ENCODE measurements around the gene OSER1.
A peak's percentile ranks its signal among the peaks of the same experiment; 100 is the strongest.

OSER1 gene

GRCh38 chr20:44223721-44224120, 13.2 kb upstream of the OSER1 start:
- no peak for DNase-seq

- no peak for DNase-seq
These were observed 12.2 kb upstream of the OSER1 start for GRCh38 chr20:44222633-44223368.

- DNase-seq = no peak
These were observed 11.5 kb upstream of the OSER1 start for GRCh38 chr20:44222027-44222426.

- DNase-seq = no peak
These were observed 10.9 kb upstream of the OSER1 start for GRCh38 chr20:44221368-44221954.

GRCh38 chr20:44219791-44220190, 9.2 kb upstream of the OSER1 start:
- DNase-seq = no peak

- DNase-seq = no peak
These were observed 8.7 kb upstream of the OSER1 start for GRCh38 chr20:44219170-44219730.

- DNase-seq = no peak
These were observed 7.9 kb upstream of the OSER1 start for GRCh38 chr20:44218446-44218845.

GRCh38 chr20:44217342-44218092, 6.9 kb upstream of the OSER1 start:
- peak; percentile 61 for DNase-seq

GRCh38 chr20:44215125-44215524, 4.6 kb upstream of the OSER1 start:
- peak; percentile 63 for DNase-seq

- peak; percentile 7 for DNase-seq
These were observed 2.2 kb upstream of the OSER1 start for GRCh38 chr20:44212792-44213191.

GRCh38 chr20:44211177-44212039, 837 bp upstream of the OSER1 start:
- peak; percentile 18 for DNase-seq

- peak; percentile 41 for DNase-seq
These were observed 725 bp downstream of the OSER1 start for GRCh38 chr20:44209686-44210405.

- peak; percentile 45 for DNase-seq
These were observed 1.8 kb downstream of the OSER1 start for GRCh38 chr20:44208770-44209169.

GRCh38 chr20:44208165-44208564, 2.4 kb downstream of the OSER1 start:
- DNase-seq = no peak

GRCh38 chr20:44207126-44207723, 3.3 kb downstream of the OSER1 start:
- peak; percentile 15 for DNase-seq

GRCh38 chr20:44206132-44206531, 4.4 kb downstream of the OSER1 start:
- no peak for DNase-seq

GRCh38 chr20:44204832-44205215, 5.7 kb downstream of the OSER1 start:
- DNase-seq = no peak

GRCh38 chr20:44204156-44204831, 6.3 kb downstream of the OSER1 start:
- DNase-seq = peak; percentile 96

GRCh38 chr20:44203161-44203560, 7.4 kb downstream of the OSER1 start:
- peak; percentile 5 for DNase-seq

- DNase-seq = no peak
These were observed 9.6 kb downstream of the OSER1 start for GRCh38 chr20:44200983-44201382.

GRCh38 chr20:44200371-44200770, 10.2 kb downstream of the OSER1 start:
- DNase-seq = no peak

Data from HCEC 1CT (cell line).